Measurements from ENCODE around the gene BEX1. TPM values are rescaled to one million over a fixed set of nuclear protein-coding genes. Genes with fewer than 3 reads are reported as not detected.

The BEX1 gene
- total and polyA plus RNA-seq, 9 of the 15 experiments (the other 6 are each of a cell fraction or from before 2014, with no cell fraction given): not detected

GRCh38 chrX:103098488-103098887 lies 34.5 kb upstream of the BEX1 start (continued):
- TF ChIP-seq ZBTB49 (CRISPR knock-in tag; IDR thresholded peaks at IDR 0.05; ENCODE audit: borderline replicate concordance): no peak
- peak; percentile 64; the same call in 1 of the 2 replicates for TF ChIP-seq ILK (tag; IDR thresholded peaks at IDR 0.05; ENCODE audit: borderline replicate concordance, low read depth)
- TF ChIP-seq ZNF75A (CRISPR knock-in tag; IDR thresholded peaks at IDR 0.05): peak; percentile 77; the same call in 1 of the 2 replicates
- TF ChIP-seq TEAD1 (CRISPR knock-in tag; IDR thresholded peaks at IDR 0.05): peak in 1 of 2 experiments; percentile 98; a peak in 2 of 4 replicates
- TF ChIP-seq FOSL1 (tag; conservative IDR thresholded peaks at IDR 0.05): 0 out of 2 replicates have a peak, but pooled peaks have one; percentile 40
- TF ChIP-seq NR2C1 (IDR thresholded peaks at IDR 0.05): no peak
- peak; percentile 94 for TF ChIP-seq NR2C1 (tag; IDR thresholded peaks at IDR 0.05)
- TF ChIP-seq SMARCA4 (IDR thresholded peaks at IDR 0.05): 0 out of 2 replicates have a peak, but pooled peaks have one; percentile 44
- peak; percentile 81 for TF ChIP-seq NFE2L1 (tag; IDR thresholded peaks at IDR 0.05; ENCODE audit: borderline replicate concordance, low read depth)
- TF ChIP-seq ZNF23 (CRISPR knock-in tag; IDR thresholded peaks at IDR 0.05): peak; percentile 84
- peak; percentile 85 for TF ChIP-seq ZBTB34 (CRISPR knock-in tag; IDR thresholded peaks at IDR 0.05)
- TF ChIP-seq FOXM1 (IDR thresholded peaks at IDR 0.05; ENCODE audit: low read depth): peak; percentile 47
- TF ChIP-seq FOXM1 (CRISPR knock-in tag; IDR thresholded peaks at IDR 0.05; ENCODE audit: low read depth): no peak
- peak; percentile 97 for TF ChIP-seq ZBTB9 (CRISPR knock-in tag; IDR thresholded peaks at IDR 0.05)
- TF ChIP-seq ZNF507 (tag; conservative IDR thresholded peaks at IDR 0.05): peak; percentile 52
- TF ChIP-seq ZNF583 (CRISPR knock-in tag; IDR thresholded peaks at IDR 0.05): peak; percentile 99
- TF ChIP-seq TAL1 (IDR thresholded peaks at IDR 0.05): peak; percentile 82
- 0 out of 2 replicates have a peak, but pooled peaks have one; percentile 68 for TF ChIP-seq ZNF445 (CRISPR knock-in tag; IDR thresholded peaks at IDR 0.05; ENCODE audit: low read depth)
- peak; percentile 95 for TF ChIP-seq ZNF41 (CRISPR knock-in tag; conservative IDR thresholded peaks at IDR 0.05)
- peak; percentile 92 for TF ChIP-seq ZNF239 (CRISPR knock-in tag; IDR thresholded peaks at IDR 0.05)
- peak; percentile 52; the same call in 1 of the 2 replicates for TF ChIP-seq MTA2 (IDR thresholded peaks at IDR 0.05; ENCODE audit: low read depth)
- TF ChIP-seq ZNF408 (CRISPR knock-in tag; IDR thresholded peaks at IDR 0.05; ENCODE audit: low read depth): no peak
